Breast epithelium (tissue), 3 donors: Measurements from ENCODE around the gene DPPA5.

Source experiments
- CTCF ChIP-seq, 3 donors: fragments of 450-650 bp; IDR thresholded peaks; one replicate each; pipeline ENCODE4 v1.5.1; 2016 to 2017; ENCODE audit warnings: antibody characterized with exemption in 3 of 3, mild to moderate bottlenecking in 3 of 3, moderate library complexity in 3 of 3
- POLR2A ChIP-seq: fragments of 450-650 bp; IDR thresholded peaks from one replicate; pipeline ENCODE4 v1.6.1; 2016; ENCODE audit warnings: antibody characterized with exemption, mild to moderate bottlenecking, moderate library complexity
- POLR2AphosphoS5 ChIP-seq, 3 donors: sonication (generic); formaldehyde crosslinking; IDR thresholded peaks; one replicate each; pipeline ENCODE4 v1.6.1; 2017; ENCODE audit warnings: antibody characterized with exemption in 3 of 3

- TF ChIP-seq POLR2AphosphoS5 (IDR thresholded peaks at IDR 0.05) (no peak), CTCF (IDR thresholded peaks at IDR 0.05) (no peak), POLR2A (no peak)
These were observed 39.2 kb downstream of the DPPA5 start for GRCh38 chr6:73314577-73315492.
